K562 (cell line): ENCODE data around the gene LRRC74B. TPM values are rescaled to one million over a fixed set of nuclear protein-coding genes. Genes with fewer than 3 reads are reported as not detected.

ENCODE experiments used
- ARID3A ChIP-seq: IDR thresholded peaks from 2 replicates; pipeline ENCODE4 v1.6.1; 2012; ENCODE audit warnings: low read depth, low read length, improper control_type of control experiment, borderline replicate concordance
- ATF4 ChIP-seq: fragments of 450-650 bp; formaldehyde crosslinking; IDR thresholded peaks from 2 replicates; pipeline ENCODE4 v1.4.0; 2022; ENCODE audit warnings: mild to moderate bottlenecking, moderate library complexity
- CBX5 ChIP-seq: IDR thresholded peaks from 2 replicates; pipeline ENCODE4 v1.6.1; 2014; ENCODE audit warnings: low read depth, borderline replicate concordance
- E2F8 ChIP-seq: fragments of 450-650 bp; IDR thresholded peaks from 2 replicates; pipeline ENCODE4 v1.7.1; 2018; ENCODE audit warnings: mild to moderate bottlenecking, low read depth; ENCODE audit not compliant: partially characterized antibody
- ID3 ChIP-seq, 2 experiments: fragments of 250-450 bp in 1 of 2; fragments of 450-650 bp in 1 of 2; sonication (Bioruptor Pico) in 1 of 2; IDR thresholded peaks; 2 replicates each; pipeline versions ENCODE4 v1.6.1 to v1.8.0; 2016 to 2021; ENCODE audit warnings: mild to moderate bottlenecking in 2 of 2, moderate library complexity in 2 of 2, missing compliant biosample characterization in 1 of 2, missing genetic modification characterization in 1 of 2
- NELFE ChIP-seq: IDR thresholded peaks from 2 replicates; pipeline ENCODE4 v1.6.1; 2011; ENCODE audit warnings: mild to moderate bottlenecking; ENCODE audit not compliant: insufficient read depth, insufficient read length
- PHF20 ChIP-seq: fragments of 450-650 bp; IDR thresholded peaks from 2 replicates; pipeline ENCODE4 v1.6.1; 2018; ENCODE audit not compliant: partially characterized antibody
- RAD21 ChIP-seq, 2 experiments: fragments of 250-450 bp in 1 of 2; fragments of 450-650 bp in 1 of 2; sonication (Bioruptor Pico) in 1 of 2; formaldehyde crosslinking in 1 of 2; IDR thresholded peaks in 1 of 2; conservative IDR thresholded peaks in 1 of 2; 2 replicates each; pipeline versions ENCODE4 v1.4.0 to v1.8.0; 2020 to 2022; ENCODE audit warnings: mild to moderate bottlenecking in 2 of 2, moderate library complexity in 1 of 2
- RBM15 ChIP-seq: fragments of 200-400 bp; formaldehyde crosslinking; IDR thresholded peaks from 2 replicates; pipeline ENCODE4 v1.6.1; 2018; ENCODE audit warnings: mild to moderate bottlenecking, low read length, moderate library complexity; ENCODE audit not compliant: insufficient read depth
- TRIM24 ChIP-seq, 2 experiments: fragments of 450-650 bp; IDR thresholded peaks; 2 replicates each; pipeline ENCODE4 v1.6.1; 2016
- ZFPM2 ChIP-seq: fragments of 250-450 bp; sonication (Bioruptor Pico); IDR thresholded peaks from 2 replicates; pipeline ENCODE4 v1.5.1; 2022; ENCODE audit warnings: mild to moderate bottlenecking
- ZNF165 ChIP-seq: fragments of 250-450 bp; sonication (Bioruptor Pico); IDR thresholded peaks from 2 replicates; pipeline ENCODE4 v1.4.0; 2020; ENCODE audit warnings: borderline replicate concordance
- ZNF551 ChIP-seq: fragments of 250-450 bp; sonication (Bioruptor Pico); IDR thresholded peaks from 2 replicates; pipeline ENCODE4 v1.5.0; 2021; ENCODE audit warnings: mild to moderate bottlenecking, moderate library complexity
- ZNF584 ChIP-seq: fragments of 200-800 bp; sonication (Bioruptor generic); IDR thresholded peaks from 2 replicates; pipeline ENCODE4 v1.6.1; 2016; ENCODE audit warnings: low read depth, mild to moderate bottlenecking, missing genetic modification characterization, missing compliant biosample characterization
- ZNF785 ChIP-seq: fragments of 250-450 bp; sonication (Bioruptor Pico); IDR thresholded peaks from 2 replicates; pipeline ENCODE4 v1.4.0; 2020; ENCODE audit warnings: mild to moderate bottlenecking
- polyA plus RNA-seq, 8 experiments: library from polyadenylated mRNA; depleted of rRNA in 4 of 8; stranded (reverse) in 5 of 8; unstranded in 3 of 8; fragments of >200 nt; fragmentation: Nextera tagmentation in 2 of 8; fragmentation: Illumina TruSeq in 1 of 8; extraction: Ambion mirVana in 2 of 8; extraction: Trizol in 1 of 8; gene quantifications; 2 replicates each; pipeline versions ENCODE4 v1.2.1 to v1.2.3, GENCODE V29; 2011 to 2014; ENCODE audit warnings: inconsistent platforms in 1 of 8, missing spikeins in 1 of 8
- total RNA-seq, 7 experiments: library from RNA; depleted of rRNA in 6 of 7; stranded (reverse); fragments of >200 nt in 6 of 7; fragmentation: Illumina TruSeq in 2 of 7; extraction: Trizol in 2 of 7; gene quantifications; 2 replicates each; pipeline versions ENCODE4 v1.2.1 to v1.2.3, GENCODE V29; 2011 to 2021; ENCODE audit warnings: low replicate concordance in 1 of 7
- TF ChIP-seq, protein P1 (sequence below): sonication (generic); formaldehyde crosslinking; IDR thresholded peaks from 2 replicates; pipeline ENCODE4 v1.8.1; 2023; ENCODE audit warnings: missing genetic modification reagents, mild to moderate bottlenecking, borderline replicate concordance

LRRC74B gene
- total and polyA plus RNA-seq, 9 of the 15 experiments (the other 6 are each of a cell fraction or from before 2014, with no cell fraction given) = not detected

DNA sequence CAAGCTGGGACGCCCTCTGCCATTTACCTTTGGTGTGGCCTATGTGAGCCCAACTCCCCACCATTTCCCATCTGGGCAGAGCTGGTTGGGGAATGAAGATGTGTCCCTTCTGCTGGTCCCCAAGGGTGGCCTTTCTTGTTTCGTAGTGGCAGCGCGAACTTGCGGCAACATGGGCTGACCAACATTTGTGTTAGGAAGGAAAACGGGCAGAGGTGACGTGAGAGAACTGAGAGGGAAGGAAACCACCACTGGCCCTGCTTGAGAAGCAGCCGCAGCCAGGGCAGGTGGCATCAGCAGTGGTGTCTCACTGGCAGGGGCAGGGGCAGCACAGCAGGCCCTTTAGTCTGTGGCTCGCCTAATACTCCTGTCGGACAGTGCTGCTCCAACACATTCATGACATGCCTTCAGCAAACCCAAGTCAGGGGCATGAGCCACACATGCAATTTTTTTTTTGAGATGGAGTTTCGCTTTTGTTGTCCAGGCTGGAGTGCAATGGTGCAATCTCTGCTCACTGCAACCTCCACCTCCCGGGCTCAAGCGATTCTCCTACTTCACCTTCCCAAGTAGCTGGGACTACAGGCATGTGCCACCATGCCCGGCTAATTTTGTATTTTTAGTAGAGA, 29.9 kb downstream of the LRRC74B start (continued):
- TF ChIP-seq RAD21 (CRISPR knock-in tag; conservative IDR thresholded peaks at IDR 0.05 in 1 of 2, IDR thresholded peaks at IDR 0.05 in 1 of 2) (no peak), ZNF551 (CRISPR knock-in tag) (no peak), ID3 (CRISPR knock-in tag; IDR thresholded peaks at IDR 0.05) (no peak), ID3 (tag; IDR thresholded peaks at IDR 0.05) (0 out of 2 replicates have a peak, but pooled peaks have one; percentile 42), ZNF165 (peak; percentile 76; the same call in 1 of the 2 replicates), TRIM24 (IDR thresholded peaks at IDR 0.05) (no peak), ARID3A (no peak), ATF4 (CRISPR knock-in tag) (no peak), PHF20 (no peak), ZNF584 (CRISPR knock-in tag) (no peak), ZFPM2 (no peak), ZNF785 (CRISPR knock-in tag) (no peak), RBM15 (no peak), E2F8 (no peak), CBX5 (no peak), NELFE (no peak)
- TF ChIP-seq, protein P1, sequence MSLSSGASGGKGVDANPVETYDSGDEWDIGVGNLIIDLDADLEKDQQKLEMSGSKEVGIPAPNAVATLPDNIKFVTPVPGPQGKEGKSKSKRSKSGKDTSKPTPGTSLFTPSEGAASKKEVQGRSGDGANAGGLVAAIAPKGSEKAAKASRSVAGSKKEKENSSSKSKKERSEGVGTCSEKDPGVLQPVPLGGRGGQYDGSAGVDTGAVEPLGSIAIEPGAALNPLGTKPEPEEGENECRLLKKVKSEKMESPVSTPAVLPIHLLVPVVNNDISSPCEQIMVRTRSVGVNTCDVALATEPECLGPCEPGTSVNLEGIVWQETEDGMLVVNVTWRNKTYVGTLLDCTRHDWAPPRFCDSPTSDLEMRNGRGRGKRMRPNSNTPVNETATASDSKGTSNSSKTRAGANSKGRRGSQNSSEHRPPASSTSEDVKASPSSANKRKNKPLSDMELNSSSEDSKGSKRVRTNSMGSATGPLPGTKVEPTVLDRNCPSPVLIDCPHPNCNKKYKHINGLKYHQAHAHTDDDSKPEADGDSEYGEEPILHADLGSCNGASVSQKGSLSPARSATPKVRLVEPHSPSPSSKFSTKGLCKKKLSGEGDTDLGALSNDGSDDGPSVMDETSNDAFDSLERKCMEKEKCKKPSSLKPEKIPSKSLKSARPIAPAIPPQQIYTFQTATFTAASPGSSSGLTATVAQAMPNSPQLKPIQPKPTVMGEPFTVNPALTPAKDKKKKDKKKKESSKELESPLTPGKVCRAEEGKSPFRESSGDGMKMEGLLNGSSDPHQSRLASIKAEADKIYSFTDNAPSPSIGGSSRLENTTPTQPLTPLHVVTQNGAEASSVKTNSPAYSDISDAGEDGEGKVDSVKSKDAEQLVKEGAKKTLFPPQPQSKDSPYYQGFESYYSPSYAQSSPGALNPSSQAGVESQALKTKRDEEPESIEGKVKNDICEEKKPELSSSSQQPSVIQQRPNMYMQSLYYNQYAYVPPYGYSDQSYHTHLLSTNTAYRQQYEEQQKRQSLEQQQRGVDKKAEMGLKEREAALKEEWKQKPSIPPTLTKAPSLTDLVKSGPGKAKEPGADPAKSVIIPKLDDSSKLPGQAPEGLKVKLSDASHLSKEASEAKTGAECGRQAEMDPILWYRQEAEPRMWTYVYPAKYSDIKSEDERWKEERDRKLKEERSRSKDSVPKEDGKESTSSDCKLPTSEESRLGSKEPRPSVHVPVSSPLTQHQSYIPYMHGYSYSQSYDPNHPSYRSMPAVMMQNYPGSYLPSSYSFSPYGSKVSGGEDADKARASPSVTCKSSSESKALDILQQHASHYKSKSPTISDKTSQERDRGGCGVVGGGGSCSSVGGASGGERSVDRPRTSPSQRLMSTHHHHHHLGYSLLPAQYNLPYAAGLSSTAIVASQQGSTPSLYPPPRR (CRISPR knock-in tag) = no peak
